T-helper 1 cell (primary cell): ENCODE results near the gene MBD3L2.
"Not testable (repeated sequence)": the region's sequence is repeated elsewhere in the genome, so short reads cannot be mapped to it uniquely, and the experiment has no call there.

Source experiments
- DNase-seq, 5 donors: peaks; one replicate each; pipeline ENCODE4 v3.0.0-alpha.2; 2012 to 2020
- total RNA-seq, 4 donors: gene quantifications; one replicate each; lab custom pipeline; 2026; lab: John Stamatoyannopoulos, UW

The MBD3L2 gene
- 0 reads per million in 4 donors for total RNA-seq

GRCh38 chr19:7049021-7049420 is at the start of gene MBD3L2:
TSS of gene MBD3L2 (plus strand) at chr19:7049321. CDS start at chr19:7049374, 53 bp downstream.
- DNase-seq, result not testable (repeated sequence)

GRCh38 chr19:6999933-7000332 is 49.2 kb upstream of the MBD3L2 start:
- no peak for DNase-seq

- no peak for DNase-seq
Measured at GRCh38 chr19:7000333-7000732, 48.8 kb upstream of the MBD3L2 start.

GRCh38 chr19:7000816-7001215 is 48.3 kb upstream of the MBD3L2 start:
- DNase-seq, result no peak

- peak in 1 of 5 donors; percentile 39 for DNase-seq
Measured at GRCh38 chr19:7004313-7004931, 44.7 kb upstream of the MBD3L2 start.

GRCh38 chr19:7006135-7006704 is 42.9 kb upstream of the MBD3L2 start:
- DNase-seq, result no peak

GRCh38 chr19:7007859-7008258 is 41.3 kb upstream of the MBD3L2 start:
- no peak for DNase-seq

- no peak for DNase-seq
Measured at GRCh38 chr19:7010722-7011593, 38.2 kb upstream of the MBD3L2 start.

- DNase-seq, result no peak
Measured at GRCh38 chr19:7013678-7014077, 35.4 kb upstream of the MBD3L2 start.

GRCh38 chr19:7018828-7019227 is 30.3 kb upstream of the MBD3L2 start:
- no peak for DNase-seq

- not testable (repeated sequence) for DNase-seq
Measured at GRCh38 chr19:7021331-7021730, 27.8 kb upstream of the MBD3L2 start, which contains the start of gene MBD3L2B. TSS of gene MBD3L2B (minus strand) at chr19:7021431. CDS start at chr19:7021397, 34 bp downstream.

GRCh38 chr19:7028790-7029189 is 20.3 kb upstream of the MBD3L2 start:
- not testable (repeated sequence) for DNase-seq

GRCh38 chr19:7030278-7030677 is 18.8 kb upstream of the MBD3L2 start, which contains the start of gene MBD3L5:
TSS of gene MBD3L5 (plus strand) at chr19:7030578. CDS start at chr19:7030612, 34 bp downstream.
- DNase-seq, result not testable (repeated sequence)

- DNase-seq, result not testable (repeated sequence)
Measured at GRCh38 chr19:7040079-7040478, 9.0 kb upstream of the MBD3L2 start, which contains the start of gene MBD3L4. TSS of gene MBD3L4 (minus strand) at chr19:7040179. CDS start at chr19:7040144, 35 bp downstream.

GRCh38 chr19:7041563-7041962 is 7.6 kb upstream of the MBD3L2 start:
- not testable (repeated sequence) for DNase-seq

GRCh38 chr19:7051421-7051820 is 2.3 kb downstream of the MBD3L2 start:
- not testable (repeated sequence) for DNase-seq

- not testable (repeated sequence) for DNase-seq
Measured at GRCh38 chr19:7052896-7053295, 3.8 kb downstream of the MBD3L2 start.

GRCh38 chr19:7054635-7055368 is 5.7 kb downstream of the MBD3L2 start:
- not testable (repeated sequence) for DNase-seq

- DNase-seq, result not testable (repeated sequence)
Measured at GRCh38 chr19:7055679-7056078, 6.6 kb downstream of the MBD3L2 start.

GRCh38 chr19:7056371-7056770 is 7.2 kb downstream of the MBD3L2 start:
- DNase-seq, result not testable (repeated sequence)

GRCh38 chr19:7058576-7058975 is 9.5 kb downstream of the MBD3L2 start, which contains the start of gene MBD3L3:
TSS of gene MBD3L3 (minus strand) at chr19:7058676. CDS start at chr19:7058605, 71 bp downstream.
- not testable (repeated sequence) for DNase-seq

- not testable (repeated sequence) for DNase-seq
Measured at GRCh38 chr19:7059977-7060376, 10.9 kb downstream of the MBD3L2 start.
